CD4-positive, alpha-beta T cell (primary cell): ENCODE results near the gene MICAL3. TPM values are rescaled to one million over a fixed set of nuclear protein-coding genes. Genes with fewer than 3 reads are reported as not detected.

Experiments
- ATAC-seq: fragments of 200-7000 bp; cut with Tn5 transposase; one replicate; pipeline ENCODE4 v1.10.0; 2022; ENCODE audit warnings: mild to moderate bottlenecking; ENCODE audit not compliant: poor library complexity
- CTCF ChIA-PET: fragments of 350-600 bp; sonication (Branson Sonifier 250); formaldehyde crosslinking; loops from one replicate; lab custom pipeline; 2021; ENCODE audit warnings: antibody characterized with exemption, inconsistent platforms; lab: Charles Lee
- POLR2A ChIA-PET: fragments of 350-600 bp; sonication (Branson Sonifier 250); formaldehyde crosslinking; loops from one replicate; lab custom pipeline; 2021; ENCODE audit warnings: antibody characterized with exemption, inconsistent platforms; lab: Charles Lee
- DNase-seq, 14 experiments: peaks; one replicate each; pipeline ENCODE4 v3.0.0-alpha.2; 2013 to 2020; ENCODE audit warnings: mixed read lengths in 2 of 14
- H3K27ac ChIP-seq, 2 donors: one replicate each; pipeline versions ENCODE4 v1.5.1 to v1.7.0; 2013; ENCODE audit warnings: low read length in 2 of 2, low read depth in 1 of 2, mild to moderate bottlenecking in 1 of 2
- H3K27me3 ChIP-seq, 2 experiments: 1 replicate in 1 of 2; 2 replicates in 1 of 2; pipeline versions ENCODE4 v1.6.1 to v1.7.0; 2013; ENCODE audit warnings: low read length in 2 of 2, control low read depth in 1 of 2, mild to moderate bottlenecking in 1 of 2, moderate library complexity in 1 of 2; ENCODE audit not compliant: insufficient read depth in 2 of 2, control insufficient read depth in 1 of 2
- H3K36me3 ChIP-seq: one replicate; pipeline ENCODE4 v1.6.1; 2013; ENCODE audit warnings: low read length, control low read depth; ENCODE audit not compliant: insufficient read depth
- H3K4me1 ChIP-seq: one replicate; pipeline ENCODE4 v1.6.1; 2013; ENCODE audit warnings: low read length, control low read depth; ENCODE audit not compliant: insufficient read depth
- H3K4me3 ChIP-seq: one replicate; pipeline ENCODE4 v1.5.1; 2013; ENCODE audit warnings: mild to moderate bottlenecking, low read length, moderate library complexity
- H3K9me3 ChIP-seq, 2 experiments: 1 replicate in 1 of 2; 2 replicates in 1 of 2; pipeline versions ENCODE4 v1.6.1 to v1.7.0; 2013; ENCODE audit warnings: low read length in 2 of 2, mild to moderate bottlenecking in 2 of 2, control low read depth in 1 of 2, moderate library complexity in 1 of 2; ENCODE audit not compliant: control insufficient read depth in 1 of 2, insufficient read depth in 1 of 2
- H3K27ac Mint-ChIP-seq: one replicate; pipeline ENCODE4 v1.8.0; 2020; ENCODE audit warnings: mixed read lengths
- H3K27me3 Mint-ChIP-seq: one replicate; pipeline ENCODE4 v1.8.0; 2021; ENCODE audit warnings: mixed read lengths
- H3K36me3 Mint-ChIP-seq: one replicate; pipeline ENCODE4 v1.8.0; 2021; ENCODE audit warnings: low read depth, mixed read lengths
- H3K4me1 Mint-ChIP-seq: one replicate; pipeline ENCODE4 v1.8.0; 2021; ENCODE audit warnings: low read depth, mixed read lengths
- H3K4me3 Mint-ChIP-seq: one replicate; pipeline ENCODE4 v1.8.0; 2020; ENCODE audit warnings: mild to moderate bottlenecking, mixed read lengths
- H3K9me3 Mint-ChIP-seq: one replicate; pipeline ENCODE4 v1.8.0; 2020; ENCODE audit warnings: mixed read lengths
- intact Hi-C, 2 experiments: fragments of 100-400 bp; cut with DNase I in 1 of 2; cut with micrococcal nuclease in 1 of 2; formaldehyde crosslinking; loops; one replicate each; pipeline versions ENCODE4 v1.15.1 to v1.9.0; 2023 to 2025; cut with DNase I, micrococcal nuclease
- total RNA-seq, 174 experiments: library from RNA in 2 of 174; stranded (reverse) in 2 of 174; gene quantifications; one replicate each; pipeline ENCODE4 v1.2.3 and lab custom pipeline; 2021 to 2026
- TF ChIP-seq, protein P1 (sequence below): fragments of 200-600 bp; IDR thresholded peaks from one replicate; pipeline ENCODE4 v1.8.0; 2022; ENCODE audit warnings: antibody characterized with exemption, mild to moderate bottlenecking

MICAL3 gene
- total RNA-seq, 2 experiments from 2014 or later: 9.4 to 9.9 TPM

DNA sequence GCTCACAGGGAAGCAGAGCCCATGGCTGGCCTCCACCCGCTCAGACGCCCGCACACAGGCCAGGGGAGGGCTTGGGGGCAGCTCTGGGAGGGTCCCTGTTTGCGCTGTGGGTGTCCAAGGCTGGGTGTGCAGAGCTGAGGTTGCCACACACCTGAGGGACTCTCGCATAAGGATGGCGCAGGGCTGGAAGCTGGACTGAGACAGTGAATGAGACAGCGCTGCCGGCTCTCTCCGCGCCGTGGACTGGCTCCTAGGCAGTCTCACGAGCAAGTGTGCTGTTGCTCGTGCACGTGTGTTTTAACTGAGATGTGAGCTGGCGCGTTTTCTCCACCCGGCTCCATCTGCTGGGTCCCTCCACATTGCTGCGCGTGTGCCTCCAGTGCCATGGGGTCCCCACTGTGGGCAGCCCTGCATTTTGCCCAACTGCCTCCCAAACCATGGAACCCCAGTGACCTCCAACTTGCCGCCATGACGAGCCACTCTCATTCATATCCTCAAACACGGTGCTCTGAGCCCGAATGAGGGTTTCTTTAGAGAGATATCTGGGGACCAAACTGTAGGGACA, 245.9 kb downstream of the MICAL3 start:
- peak overlapping the region; percentile 71 for H3K4me3 ChIP-seq
- no peak for ATAC-seq
- CTCF ChIA-PET: interaction anchor here (2.7 kb wide), 1 partner anchor 36 kb away, joined by 7 read pairs; no protein-coding TSS in a partner anchor

DNA sequence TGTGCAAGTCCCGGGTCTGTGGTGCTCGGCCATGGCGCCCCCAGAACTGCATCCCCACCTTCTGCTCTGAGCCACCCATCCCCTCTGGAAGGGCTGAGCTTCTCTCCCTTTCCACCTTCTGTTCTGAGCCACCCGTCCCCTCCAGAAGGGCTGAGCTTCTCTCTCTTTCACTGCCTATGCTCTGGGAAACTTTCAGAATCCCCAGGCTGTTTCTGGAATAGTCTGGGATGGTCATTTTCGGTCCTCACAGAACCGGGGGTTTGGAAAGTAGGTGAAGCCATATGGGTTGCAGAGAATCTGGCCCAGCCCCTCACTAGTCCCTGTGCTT, 246.7 kb downstream of the MICAL3 start:
- Mint-ChIP-seq H3K4me3 (peak overlapping the region; percentile 93), H3K4me1 (peaks cover 78% of the 10 kb centered on the region), H3K36me3 (peaks cover 24% of the 10 kb centered on the region), H3K9me3 (no peaks in the 10 kb centered on the region), H3K27me3 (no peaks in the 10 kb centered on the region), H3K27ac (peak overlapping the region; percentile 96)
- Histone ChIP-seq H3K27ac (peak overlapping the region; percentile 82 to 92), H3K4me1 (peaks cover 87% of the 10 kb centered on the region), H3K9me3 (peaks cover 0 to 18% of the 10 kb centered on the region in 2 experiments), H3K36me3 (no peaks in the 10 kb centered on the region), H3K27me3 (no peaks in the 10 kb centered on the region), H3K4me3 (peak overlapping the region; percentile 71)
- ATAC-seq (no peak), DNase-seq (no peak)
- ChIA-PET CTCF (interaction anchor here (1.2 to 2.7 kb wide), 2 partner anchors 23 to 35 kb away, joined by 4 to 7 read pairs; no protein-coding TSS in a partner anchor), POLR2A (interaction anchor here (1.3 to 2.0 kb wide), 4 partner anchors 8 to 300 kb away, joined by 4 to 10 read pairs (median 7); partner anchors contain the start of gene PEX26)
- TF ChIP-seq, protein P1, sequence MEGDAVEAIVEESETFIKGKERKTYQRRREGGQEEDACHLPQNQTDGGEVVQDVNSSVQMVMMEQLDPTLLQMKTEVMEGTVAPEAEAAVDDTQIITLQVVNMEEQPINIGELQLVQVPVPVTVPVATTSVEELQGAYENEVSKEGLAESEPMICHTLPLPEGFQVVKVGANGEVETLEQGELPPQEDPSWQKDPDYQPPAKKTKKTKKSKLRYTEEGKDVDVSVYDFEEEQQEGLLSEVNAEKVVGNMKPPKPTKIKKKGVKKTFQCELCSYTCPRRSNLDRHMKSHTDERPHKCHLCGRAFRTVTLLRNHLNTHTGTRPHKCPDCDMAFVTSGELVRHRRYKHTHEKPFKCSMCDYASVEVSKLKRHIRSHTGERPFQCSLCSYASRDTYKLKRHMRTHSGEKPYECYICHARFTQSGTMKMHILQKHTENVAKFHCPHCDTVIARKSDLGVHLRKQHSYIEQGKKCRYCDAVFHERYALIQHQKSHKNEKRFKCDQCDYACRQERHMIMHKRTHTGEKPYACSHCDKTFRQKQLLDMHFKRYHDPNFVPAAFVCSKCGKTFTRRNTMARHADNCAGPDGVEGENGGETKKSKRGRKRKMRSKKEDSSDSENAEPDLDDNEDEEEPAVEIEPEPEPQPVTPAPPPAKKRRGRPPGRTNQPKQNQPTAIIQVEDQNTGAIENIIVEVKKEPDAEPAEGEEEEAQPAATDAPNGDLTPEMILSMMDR: no peak
- intact Hi-C loops: loop anchor here in 1 of 2 experiments (1.0 to 10.0 kb wide), 2 partner anchors 9 to 143 kb away; partner anchors contain the start of gene BCL2L13

More for the DNA sequence above, 245.9 kb downstream of the MICAL3 start:
- peak overlapping the region in 1 of 2 donors; percentile 12 for H3K27ac ChIP-seq
- no peaks in the 10 kb centered on the region for H3K27me3 ChIP-seq
- H3K4me1 ChIP-seq: peaks cover 78% of the 10 kb centered on the region
- intact Hi-C loops: loop anchor here in 1 of 2 experiments (10.0 kb wide), 1 partner anchor 144 kb away; the partner anchor contains the start of gene BCL2L13
- Mint-ChIP-seq H3K4me3 (peak overlapping the region; percentile 93), H3K27me3 (no peaks in the 10 kb centered on the region), H3K36me3 (peaks cover 16% of the 10 kb centered on the region), H3K27ac (peak overlapping the region; percentile 96), H3K9me3 (no peaks in the 10 kb centered on the region), H3K4me1 (peaks cover 70% of the 10 kb centered on the region)
- TF ChIP-seq, protein P1: no peak
- POLR2A ChIA-PET: interaction anchor here (1.3 to 1.7 kb wide), 2 partner anchors 7 to 140 kb away, joined by 3 to 7 read pairs; partner anchors contain the start of gene BCL2L13
- H3K36me3 ChIP-seq: no peaks in the 10 kb centered on the region
- DNase-seq: no peak
- peaks cover 0 to 18% of the 10 kb centered on the region in 2 experiments for H3K9me3 ChIP-seq

DNA sequence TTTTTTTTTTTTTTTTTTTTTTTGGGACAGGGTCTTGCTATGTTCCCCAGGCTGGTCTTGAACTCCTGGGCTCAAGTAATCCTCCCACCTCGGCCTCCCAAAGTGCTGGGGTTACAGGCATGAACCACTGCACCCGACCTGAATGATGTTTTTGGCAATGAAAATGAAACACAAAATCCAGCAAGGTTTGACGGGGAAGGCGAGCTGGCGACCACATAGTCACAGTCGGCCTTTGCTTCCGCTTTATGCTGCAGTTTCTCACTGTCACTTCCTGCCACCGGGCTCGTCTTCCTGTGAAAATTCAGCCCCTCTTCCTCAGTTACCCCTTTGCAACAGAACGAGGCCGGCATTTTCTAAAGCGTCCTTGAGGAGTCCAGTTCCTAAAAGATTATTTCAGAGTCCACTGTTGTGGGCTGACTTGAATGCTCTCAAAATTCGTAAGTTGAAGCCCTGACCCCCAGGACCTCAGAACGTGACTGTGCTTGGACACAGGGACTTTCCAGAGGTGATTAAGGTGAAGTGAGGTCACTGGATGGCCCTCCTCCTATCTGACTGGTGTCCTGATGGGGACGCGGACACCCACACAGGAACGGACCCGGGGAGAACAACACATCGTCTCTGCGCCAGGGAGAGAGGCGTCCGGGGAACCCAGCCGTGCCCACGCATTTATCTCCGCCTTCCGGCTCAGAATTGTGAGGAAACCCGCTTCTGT, 247.2 kb downstream of the MICAL3 start:
- H3K4me3 ChIP-seq: peak overlapping the region; percentile 71
- peaks cover 89% of the 10 kb centered on the region for H3K4me1 ChIP-seq
- TF ChIP-seq, protein P1: no peak
- POLR2A ChIA-PET: interaction anchor here (1.3 to 2.0 kb wide), 4 partner anchors 9 to 300 kb away, joined by 4 to 10 read pairs (median 7); partner anchors contain the start of gene PEX26
- peak; percentile 51 for ATAC-seq
- peak; percentile 52 to 89 (median 60) for DNase-seq
- peak overlapping the region; percentile 82 to 92 for H3K27ac ChIP-seq
- Mint-ChIP-seq H3K4me1 (peaks cover 84% of the 10 kb centered on the region), H3K4me3 (peak overlapping the region; percentile 93), H3K9me3 (no peaks in the 10 kb centered on the region), H3K27ac (peak overlapping the region; percentile 96), H3K36me3 (peaks cover 25% of the 10 kb centered on the region), H3K27me3 (no peaks in the 10 kb centered on the region)
- no peaks in the 10 kb centered on the region for H3K27me3 ChIP-seq
- intact Hi-C loops: loop anchor here in 1 of 2 experiments (1.0 to 10.0 kb wide), 2 partner anchors 9 to 142 kb away; partner anchors contain the start of gene BCL2L13
- peaks cover 4% of the 10 kb centered on the region for H3K36me3 ChIP-seq
- H3K9me3 ChIP-seq: peaks cover 0 to 18% of the 10 kb centered on the region in 2 experiments
- CTCF ChIA-PET: interaction anchor here (0.5 to 2.7 kb wide), 6 partner anchors 8 to 557 kb away, joined by 3 to 10 read pairs (median 4); no protein-coding TSS in a partner anchor
